ENCODE data around the gene ZNF143. TPM values are rescaled to one million over a fixed set of nuclear protein-coding genes. Genes with fewer than 3 reads are reported as not detected.

The ZNF143 gene
- total and polyA plus RNA-seq, 8 donors: 5.3 to 18.9 (median 11.9) TPM

- DNase-seq (peak in 3 of 6 donors; percentile 40 to 47 (median 42)), ATAC-seq (peak in 3 of 4 donors; percentile 18 to 39 (median 21)), FAIRE-seq (peak; percentile 9)
- Histone ChIP-seq H3K4me3 (peak overlapping the region; percentile 49 to 79 (median 70)), H3K27me3 (no peaks in the 10 kb centered on the region), H3K4me1 (peaks cover 0 to 12% (median 11%) of the 10 kb centered on the region in 3 donors), H3K27ac (peak overlapping the region; percentile 14 to 98 (median 66)), H3K9me3 (no peaks in the 10 kb centered on the region), H3K36me3 (peaks cover 0 to 15% (median 0%) of the 10 kb centered on the region in 3 donors)
- TF ChIP-seq CTCF (IDR thresholded peaks at IDR 0.05): no peak
- 24 to 26% methylated on average over 17 of the region's 17 CpGs for WGBS, 2 donors
- intact Hi-C loops (cut with DNase I): no loop called here
Measured at GRCh38 chr11:9575260-9576240, 114.7 kb downstream of the ZNF143 start.

- intact Hi-C loops (cut with DNase I): no loop called here
- WGBS, 2 donors: 70 to 82% methylated on average over 4 of the region's 4 CpGs
- no peak overlapping the region for H3K4me3 ChIP-seq
- peaks cover 0 to 21% (median 0%) of the 10 kb centered on the region in 3 donors for H3K36me3 ChIP-seq
- peaks cover 0 to 12% (median 11%) of the 10 kb centered on the region in 3 donors for H3K4me1 ChIP-seq
- no peak overlapping the region for H3K27ac ChIP-seq
- ATAC-seq (no peak), FAIRE-seq (no peak), DNase-seq (no peak)
- no peaks in the 10 kb centered on the region for H3K9me3 ChIP-seq
- TF ChIP-seq CTCF (IDR thresholded peaks at IDR 0.05): no peak
- no peaks in the 10 kb centered on the region for H3K27me3 ChIP-seq
Measured at GRCh38 chr11:9576701-9577381, 116.0 kb downstream of the ZNF143 start.

DNA sequence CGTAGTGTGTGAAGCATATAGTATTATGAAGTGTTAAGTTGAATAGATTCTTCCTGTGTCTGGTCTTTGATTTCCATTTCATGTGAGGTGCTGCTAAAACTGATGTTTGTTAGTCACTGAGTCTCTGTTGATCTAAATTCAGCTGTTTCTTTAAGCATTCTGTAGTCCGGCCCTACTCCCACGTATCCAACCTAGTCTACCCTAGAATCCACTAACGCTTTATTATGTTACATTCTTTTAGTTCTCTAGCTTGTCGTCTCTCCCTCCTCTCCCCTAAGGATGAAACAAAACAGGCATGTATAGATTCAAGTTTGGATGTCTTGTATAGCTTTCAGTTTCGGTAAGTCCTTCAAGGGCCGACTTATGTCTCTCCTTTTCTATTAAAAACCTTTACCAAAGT lies 116.7 kb downstream of the ZNF143 start:
- no peaks in the 10 kb centered on the region for H3K9me3 ChIP-seq
- H3K36me3 ChIP-seq: peaks cover 0 to 25% (median 0%) of the 10 kb centered on the region in 3 donors
- no peak for TF ChIP-seq CTCF (IDR thresholded peaks at IDR 0.05)
- H3K4me1 ChIP-seq: peaks cover 0 to 12% (median 11%) of the 10 kb centered on the region in 3 donors
- intact Hi-C loops (cut with DNase I): no loop called here
- no peaks in the 10 kb centered on the region for H3K27me3 ChIP-seq
- no peak overlapping the region for H3K27ac ChIP-seq
- no peak overlapping the region for H3K4me3 ChIP-seq
- no peak for FAIRE-seq
- DNase-seq: no peak
- ATAC-seq: no peak
- WGBS, 2 donors: 86 to 93% methylated on average over 7 of the region's 7 CpGs

Other genes starting within 250 kb of the ZNF143 start
- gene DENND5A, start 195.7 kb upstream of the ZNF143 start, total RNA-seq: 10 to 100 TPM; 21.5 to 32.1 (median 27.8) TPM
- 10 to 100 TPM; 20.0 to 27.0 TPM for gene DENND5A, start 195.7 kb upstream of the ZNF143 start, polyA plus RNA-seq
- gene TMEM41B, start 146.4 kb upstream of the ZNF143 start, total RNA-seq: 10 to 100 TPM; 13.5 to 20.9 (median 16.3) TPM
- 10 to 100 TPM; 13.4 to 18.9 TPM for gene TMEM41B, start 146.4 kb upstream of the ZNF143 start, polyA plus RNA-seq
- gene IPO7, start 76.4 kb upstream of the ZNF143 start, total RNA-seq: 10 to 100 TPM; 30.2 to 64.1 (median 56.1) TPM
- 10 to 100 TPM; 12.7 to 17.4 TPM for gene IPO7, start 76.4 kb upstream of the ZNF143 start, polyA plus RNA-seq
- 10 to 100 TPM in 1 of 6 donors, 1 to 10 TPM in 5; 4.2 to 10.7 (median 6.2) TPM for gene WEE1, start 112.7 kb downstream of the ZNF143 start, total RNA-seq
- gene WEE1, start 112.7 kb downstream of the ZNF143 start, polyA plus RNA-seq: 1 to 10 TPM; 2.6 to 7.8 TPM
- gene SWAP70, start 203.1 kb downstream of the ZNF143 start, total RNA-seq: 10 to 100 TPM in 4 of 6 donors, 1 to 10 TPM in 2; 9.2 to 22.3 (median 11.9) TPM
- gene SWAP70, start 203.1 kb downstream of the ZNF143 start, polyA plus RNA-seq: 1 to 10 TPM; 4.8 to 8.3 TPM